H9 (cell line): ENCODE measurements around the gene BCL2L1. TPM values are rescaled to one million over a fixed set of nuclear protein-coding genes. Genes with fewer than 3 reads are reported as not detected.
A peak's percentile ranks its signal among the peaks of the same experiment; 100 is the strongest.

Experiments used
- DNase-seq: peaks from one replicate; pipeline ENCODE4 v3.0.0-alpha.2; 2017
- H2AFZ ChIP-seq: one replicate; pipeline ENCODE4 v1.6.1; 2013; ENCODE audit warnings: mild to moderate bottlenecking, low read length, control low read depth, moderate library complexity
- H2AK5ac ChIP-seq: 2 replicates; pipeline ENCODE4 v1.6.1; 2013; ENCODE audit warnings: low read length, control low read depth, mixed read lengths; ENCODE audit not compliant: insufficient read length
- H2BK120ac ChIP-seq: one replicate; pipeline ENCODE4 v1.6.1; 2013; ENCODE audit warnings: low read depth, mild to moderate bottlenecking, low read length, control low read depth, inconsistent platforms; ENCODE audit not compliant: poor library complexity, severe bottlenecking
- H2BK12ac ChIP-seq: 2 replicates; pipeline ENCODE4 v1.6.1; 2013; ENCODE audit warnings: low read length, control low read depth, mixed read lengths, low read depth; ENCODE audit not compliant: insufficient read length
- H2BK15ac ChIP-seq: 2 replicates; pipeline ENCODE4 v1.6.1; 2013; ENCODE audit warnings: low read depth, low read length, control low read depth
- H2BK20ac ChIP-seq: one replicate; pipeline ENCODE4 v1.6.1; 2013; ENCODE audit warnings: low read depth, mild to moderate bottlenecking, low read length, control low read depth, inconsistent platforms; ENCODE audit not compliant: poor library complexity, severe bottlenecking
- H2BK5ac ChIP-seq: 2 replicates; pipeline ENCODE4 v1.6.1; 2013; ENCODE audit warnings: low read length, control low read depth, mixed read lengths; ENCODE audit not compliant: insufficient read length
- H3K14ac ChIP-seq: 2 replicates; pipeline ENCODE4 v1.6.1; 2013; ENCODE audit warnings: low read length, control low read depth; ENCODE audit not compliant: insufficient read depth
- H3K18ac ChIP-seq: 2 replicates; pipeline ENCODE4 v1.6.1; 2013; ENCODE audit warnings: low read depth, mild to moderate bottlenecking, mixed read lengths, low read length, control low read depth; ENCODE audit not compliant: insufficient read length
- H3K23ac ChIP-seq: 2 replicates; pipeline ENCODE4 v1.6.1; 2013; ENCODE audit warnings: low read length, control low read depth, mixed read lengths, low read depth; ENCODE audit not compliant: insufficient read length
- H3K23me2 ChIP-seq: 2 replicates; pipeline ENCODE4 v1.6.1; 2013; ENCODE audit warnings: low read depth, mild to moderate bottlenecking, mixed read lengths, low read length, control low read depth; ENCODE audit not compliant: insufficient read length, poor library complexity, severe bottlenecking
- H3K27ac ChIP-seq: 2 replicates; pipeline ENCODE4 v1.5.1; 2013; ENCODE audit warnings: low read length, control low read depth, mixed read lengths, low read depth; ENCODE audit not compliant: insufficient read length
- H3K27me3 ChIP-seq: 2 replicates; pipeline ENCODE4 v1.6.1; 2013; ENCODE audit warnings: low read length, control low read depth, inconsistent platforms; ENCODE audit not compliant: insufficient read depth
- H3K4ac ChIP-seq: 2 replicates; pipeline ENCODE4 v1.6.1; 2013; ENCODE audit warnings: low read depth, mild to moderate bottlenecking, control low read depth, inconsistent platforms, low read length, moderate library complexity
- H3K4me1 ChIP-seq: 2 replicates; pipeline ENCODE4 v1.6.1; 2013; ENCODE audit warnings: low read length, control low read depth, inconsistent platforms; ENCODE audit not compliant: insufficient read depth
- H3K4me2 ChIP-seq: 2 replicates; pipeline ENCODE4 v1.6.1; 2013; ENCODE audit warnings: low read length, control low read depth, mixed read lengths; ENCODE audit not compliant: insufficient read length, insufficient read depth
- H3K56ac ChIP-seq: 2 replicates; pipeline ENCODE4 v1.6.1; 2013; ENCODE audit warnings: low read depth, mild to moderate bottlenecking, mixed read lengths, low read length, control low read depth; ENCODE audit not compliant: insufficient read length
- H3K79me1 ChIP-seq: 2 replicates; pipeline ENCODE4 v1.6.1; 2013; ENCODE audit warnings: low read depth, mild to moderate bottlenecking, moderate library complexity, low read length, control low read depth, inconsistent platforms; ENCODE audit not compliant: insufficient read depth, poor library complexity, severe bottlenecking
- H3K79me2 ChIP-seq: 2 replicates; pipeline ENCODE4 v1.6.1; 2013; ENCODE audit warnings: low read length, control low read depth, inconsistent platforms; ENCODE audit not compliant: insufficient read depth
- H3K9ac ChIP-seq: 2 replicates; pipeline ENCODE4 v1.6.1; 2013; ENCODE audit warnings: low read length, control low read depth, mixed read lengths; ENCODE audit not compliant: insufficient read length; ENCODE audit errors: extremely low read depth
- H3K9me3 ChIP-seq: one replicate; pipeline ENCODE4 v1.6.1; 2013; ENCODE audit warnings: low read depth, low read length, inconsistent platforms; ENCODE audit not compliant: control insufficient read depth
- H3T11ph ChIP-seq: one replicate; pipeline ENCODE4 v1.6.1; 2013; ENCODE audit warnings: mild to moderate bottlenecking, low read length, control low read depth, inconsistent platforms
- H4K20me1 ChIP-seq: one replicate; pipeline ENCODE4 v1.6.1; 2013; ENCODE audit not compliant: control insufficient read depth, insufficient read length, insufficient read depth
- H4K5ac ChIP-seq: 2 replicates; pipeline ENCODE4 v1.6.1; 2013; ENCODE audit warnings: low read depth, mild to moderate bottlenecking, mixed read lengths, low read length, control low read depth; ENCODE audit not compliant: insufficient read length
- H4K8ac ChIP-seq: replicated peaks from 2 replicates; pipeline ENCODE4 v1.6.1; 2013; ENCODE audit warnings: low read length, control low read depth, mixed read lengths, low read depth; ENCODE audit not compliant: insufficient read length
- H4K91ac ChIP-seq: 2 replicates; pipeline ENCODE4 v1.6.1; 2013; ENCODE audit warnings: low read depth, mild to moderate bottlenecking, moderate library complexity, mixed read lengths, low read length, control low read depth; ENCODE audit not compliant: insufficient read length
- H3K27ac Mint-ChIP-seq, 3 experiments: 2 replicates in 2 of 3; 3 replicates in 1 of 3; pipeline ENCODE4 v1.8.0; 2020 to 2021; ENCODE audit warnings: mixed read lengths in 3 of 3, mild to moderate bottlenecking in 1 of 3, moderate library complexity in 1 of 3
- H3K27me3 Mint-ChIP-seq: 2 replicates; pipeline ENCODE4 v1.8.0; 2021; ENCODE audit warnings: low read depth, mild to moderate bottlenecking, moderate library complexity, mixed read lengths
- H3K36me3 Mint-ChIP-seq, 3 experiments: 2 replicates in 2 of 3; 3 replicates in 1 of 3; pipeline ENCODE4 v1.8.0; 2020 to 2021; ENCODE audit warnings: low read depth in 3 of 3, mixed read lengths in 3 of 3; ENCODE audit not compliant: insufficient read depth in 1 of 3
- H3K4me1 Mint-ChIP-seq, 2 experiments: 2 replicates each; pipeline ENCODE4 v1.8.0; 2020; ENCODE audit warnings: mixed read lengths in 2 of 2
- H3K4me3 Mint-ChIP-seq, 2 experiments: 2 replicates in 1 of 2; 3 replicates in 1 of 2; pipeline ENCODE4 v1.8.0; 2020 to 2021; ENCODE audit warnings: mild to moderate bottlenecking in 2 of 2, mixed read lengths in 2 of 2, moderate library complexity in 1 of 2
- H3K9me3 Mint-ChIP-seq, 2 experiments: 2 replicates in 1 of 2; 3 replicates in 1 of 2; pipeline ENCODE4 v1.8.0; 2020; ENCODE audit warnings: mild to moderate bottlenecking in 2 of 2, mixed read lengths in 2 of 2, moderate library complexity in 1 of 2
- CTCF ChIP-seq: fragments of 200-600 bp; sonication (generic); conservative IDR thresholded peaks from 3 replicates; pipeline ENCODE4 v1.8.0; 2021; ENCODE audit warnings: antibody characterized with exemption, mild to moderate bottlenecking
- WGBS: extraction: QIAGEN DNeasy Blood & Tissue Kit; methylation state at CpG from one replicate; pipeline ENCODE4 v1.1.7; 2013; ENCODE audit warnings: missing lambda C conversion rate, low lambda C conversion rate, mixed read lengths; ENCODE audit not compliant: insufficient read length; ENCODE audit errors: extremely low coverage; 5-methylcytosine and 5-hydroxymethylcytosine counted together
- total RNA-seq: library from RNA; stranded (reverse); gene quantifications from 2 replicates; pipeline ENCODE4 v1.2.1, GENCODE V29; 2021

BCL2L1 gene
- total RNA-seq, 1 experiment from 2014 or later, result 105 TPM

GRCh38 chr20:31707994-31708735 is 14.5 kb downstream of the BCL2L1 start:
- Histone ChIP-seq H3K23ac (no peak overlapping the region), H4K20me1 (no peaks in the 10 kb centered on the region), H3K9me3 (no peaks in the 10 kb centered on the region), H4K91ac (no peak overlapping the region), H4K8ac (no peak overlapping the region), H3K79me1 (no peaks in the 10 kb centered on the region), H2BK5ac (no peak overlapping the region), H4K5ac (no peak overlapping the region), H2AK5ac (no peak overlapping the region), H3K27ac (no peak overlapping the region), H3K14ac (no peak overlapping the region), H3K4ac (no peak overlapping the region), H3K27me3 (no peaks in the 10 kb centered on the region), H3K23me2 (no peaks in the 10 kb centered on the region), H3T11ph (no peak overlapping the region), H2BK20ac (no peak overlapping the region), H3K79me2 (peaks cover 2% of the 10 kb centered on the region; the same call in 1 of the 2 replicates), H2BK15ac (no peak overlapping the region), H2BK120ac (no peak overlapping the region), H3K4me2 (no peak overlapping the region), H3K56ac (no peak overlapping the region), H3K4me1 (peaks cover 8% of the 10 kb centered on the region), H3K18ac (no peak overlapping the region), H2AFZ (no peak overlapping the region), H3K9ac (no peak overlapping the region), H2BK12ac (no peak overlapping the region)
- WGBS, result no CpG with 5 or more reads among the region's 2 CpGs
- Mint-ChIP-seq H3K27ac (peak overlapping the region in 1 of 3 experiments; percentile 77; a peak in 2 of 7 replicates), H3K36me3 (peaks cover 3 to 44% (median 19%) of the 10 kb centered on the region in 3 experiments; a peak in 6 of 7 replicates), H3K9me3 (no peaks in the 10 kb centered on the region), H3K4me1 (peaks cover 53 to 56% of the 10 kb centered on the region in 2 experiments), H3K4me3 (no peak overlapping the region; a peak in 1 of 5 replicates), H3K27me3 (no peaks in the 10 kb centered on the region)
- TF ChIP-seq CTCF, result no peak
- peak; percentile 58 for DNase-seq
